GM19468 (cell line): ENCODE measurements around the gene KLF15.
"Not testable (repeated sequence)": the region's sequence is repeated elsewhere in the genome, so short reads cannot be mapped to it uniquely, and the experiment has no call there.

ENCODE experiments used
- ATAC-seq: cut with Tn5 transposase; IDR thresholded peaks from one replicate; pipeline ENCODE4 v1.9.1; 2021; ENCODE audit warnings: mild to moderate bottlenecking, moderate library complexity, moderate number of reproducible peaks; ENCODE audit not compliant: unreplicated experiment; ENCODE audit errors: extremely low read depth

The KLF15 gene

GRCh38 chr3:126331812-126332336 is 25.3 kb downstream of the KLF15 start:
- not testable (repeated sequence) for ATAC-seq

- no peak for ATAC-seq
These were observed 27.1 kb downstream of the KLF15 start for GRCh38 chr3:126329927-126330725.

- no peak for ATAC-seq
These were observed 30.6 kb downstream of the KLF15 start for GRCh38 chr3:126326629-126327028.

GRCh38 chr3:126322181-126322967 is 34.8 kb downstream of the KLF15 start:
- no peak for ATAC-seq

GRCh38 chr3:126321490-126321889 is 35.7 kb downstream of the KLF15 start:
- ATAC-seq: no peak

GRCh38 chr3:126320517-126321293 is 36.5 kb downstream of the KLF15 start:
- ATAC-seq: no peak

GRCh38 chr3:126319701-126320295 is 37.4 kb downstream of the KLF15 start:
- ATAC-seq: no peak

- ATAC-seq: no peak
These were observed 39.9 kb downstream of the KLF15 start for GRCh38 chr3:126317029-126317996.

- ATAC-seq: no peak
These were observed 40.7 kb downstream of the KLF15 start for GRCh38 chr3:126316501-126316939.

GRCh38 chr3:126316031-126316461 is 41.2 kb downstream of the KLF15 start:
- no peak for ATAC-seq

- no peak for ATAC-seq
These were observed 42.2 kb downstream of the KLF15 start for GRCh38 chr3:126314790-126315658.

GRCh38 chr3:126314305-126314789 is 42.9 kb downstream of the KLF15 start:
- no peak for ATAC-seq

- no peak for ATAC-seq
These were observed 43.5 kb downstream of the KLF15 start for GRCh38 chr3:126313580-126314304.

- no peak for ATAC-seq
These were observed 44.0 kb downstream of the KLF15 start for GRCh38 chr3:126313166-126313565.

- no peak for ATAC-seq
These were observed 44.9 kb downstream of the KLF15 start for GRCh38 chr3:126312341-126312740.

GRCh38 chr3:126311338-126311978 is 45.8 kb downstream of the KLF15 start:
- no peak for ATAC-seq

GRCh38 chr3:126310816-126311215 is 46.4 kb downstream of the KLF15 start:
- no peak for ATAC-seq
